Ovary (tissue), 9 donors: ENCODE data around the gene FLT3LG. TPM values are rescaled to one million over a fixed set of nuclear protein-coding genes. Genes with fewer than 3 reads are reported as not detected.
A peak's percentile ranks its signal among the peaks of the same experiment; 100 is the strongest.

ENCODE experiments used
- DNase-seq, 5 donors: peaks; one replicate each; pipeline ENCODE4 v3.0.0-alpha.2; 2019 to 2020
- H3K27ac ChIP-seq, 2 donors: fragments of 200-600 bp; one replicate each; pipeline versions ENCODE4 v1.5.1 to v1.8.0; 2019 to 2022
- H3K27me3 ChIP-seq: fragments of 200-600 bp; one replicate; pipeline ENCODE4 v1.8.0; 2022
- H3K36me3 ChIP-seq: fragments of 200-600 bp; sonication (generic); one replicate; pipeline ENCODE4 v1.5.1; 2019
- H3K4me1 ChIP-seq: one replicate; pipeline ENCODE4 v1.8.1; 2013; ENCODE audit warnings: mild to moderate bottlenecking, moderate library complexity; ENCODE audit not compliant: insufficient read depth
- H3K4me3 ChIP-seq: fragments of 200-600 bp; sonication (generic); one replicate; pipeline ENCODE4 v1.5.1; 2017
- H3K9me3 ChIP-seq, 2 donors: fragments of 200-600 bp in 1 of 2; sonication (generic) in 1 of 2; one replicate each; pipeline versions ENCODE4 v1.5.1 to v1.8.1; 2013 to 2019; ENCODE audit warnings: mild to moderate bottlenecking in 1 of 2, moderate library complexity in 1 of 2
- EP300 ChIP-seq: sonication (generic); formaldehyde crosslinking; IDR thresholded peaks from one replicate; pipeline ENCODE4 v1.6.1; 2017; ENCODE audit warnings: antibody characterized with exemption
- POLR2A ChIP-seq: fragments of 450-650 bp; IDR thresholded peaks from one replicate; pipeline ENCODE4 v1.6.1; 2017; ENCODE audit warnings: antibody characterized with exemption, mild to moderate bottlenecking, moderate library complexity
- WGBS, 3 donors: extraction: QIAGEN DNeasy Blood & Tissue Kit in 1 of 3; methylation state at CpG; one replicate each; pipeline versions ENCODE4 v1.1.5 to v1.1.7; 2013 to 2017; 5-methylcytosine and 5-hydroxymethylcytosine counted together
- intact Hi-C, 4 donors: fragments of 100-400 bp; cut with DNase I; formaldehyde crosslinking; loops; one replicate each; pipeline versions ENCODE4 v1.11.0 to v1.15.1; 2022 to 2023
- polyA plus RNA-seq, 2 donors: library from polyadenylated mRNA; stranded (reverse); fragments of 200-250 nt in 1 of 2; fragments of 350-450 nt in 1 of 2; fragmentation: Illumina TruSeq in 1 of 2; extraction: RNeasy Lipid Tissue Mini Kit (QIAGEN cat#74804) in 1 of 2; gene quantifications; one replicate each; pipeline ENCODE4 v1.2.3, GENCODE V29; 2013 to 2014
- total RNA-seq, 7 donors: library from RNA; depleted of rRNA in 2 of 7; stranded (reverse); fragments of >200 nt in 2 of 7; fragmentation: NEBNext Ultra II Directional in 3 of 7; extraction: Animal tissue kit (Norgen Biotek cat#: 25700) in 3 of 7; gene quantifications; one replicate each; pipeline versions ENCODE4 v1.1.0 to v1.2.4, GENCODE V29; 2016 to 2023
- TF ChIP-seq, protein P1 (sequence below), 3 donors: fragments of 450-650 bp in 2 of 3; fragments of 200-600 bp in 1 of 3; IDR thresholded peaks; one replicate each; pipeline versions ENCODE4 v1.5.1 to v1.8.0; 2016 to 2022; ENCODE audit warnings: antibody characterized with exemption in 3 of 3, mild to moderate bottlenecking in 1 of 3
- donor health status: DM: no; HTN: no; CAD: no; lungs with moderate emphysema.
- donor health status: DM: no; HTN: no; CAD: no.
- donor health status: Bipolar disorder and iron deficiency.
- donor health status: DM: yes; HTN: yes; CAD: no.
- donor health status: DM: no; HTN: no; CAD: no.
- donor health status: DM: yes; HTN: yes; CAD: no.

Gene FLT3LG
- total and polyA plus RNA-seq, 9 donors = 3.9 to 15.3 (median 12.2) TPM

DNA sequence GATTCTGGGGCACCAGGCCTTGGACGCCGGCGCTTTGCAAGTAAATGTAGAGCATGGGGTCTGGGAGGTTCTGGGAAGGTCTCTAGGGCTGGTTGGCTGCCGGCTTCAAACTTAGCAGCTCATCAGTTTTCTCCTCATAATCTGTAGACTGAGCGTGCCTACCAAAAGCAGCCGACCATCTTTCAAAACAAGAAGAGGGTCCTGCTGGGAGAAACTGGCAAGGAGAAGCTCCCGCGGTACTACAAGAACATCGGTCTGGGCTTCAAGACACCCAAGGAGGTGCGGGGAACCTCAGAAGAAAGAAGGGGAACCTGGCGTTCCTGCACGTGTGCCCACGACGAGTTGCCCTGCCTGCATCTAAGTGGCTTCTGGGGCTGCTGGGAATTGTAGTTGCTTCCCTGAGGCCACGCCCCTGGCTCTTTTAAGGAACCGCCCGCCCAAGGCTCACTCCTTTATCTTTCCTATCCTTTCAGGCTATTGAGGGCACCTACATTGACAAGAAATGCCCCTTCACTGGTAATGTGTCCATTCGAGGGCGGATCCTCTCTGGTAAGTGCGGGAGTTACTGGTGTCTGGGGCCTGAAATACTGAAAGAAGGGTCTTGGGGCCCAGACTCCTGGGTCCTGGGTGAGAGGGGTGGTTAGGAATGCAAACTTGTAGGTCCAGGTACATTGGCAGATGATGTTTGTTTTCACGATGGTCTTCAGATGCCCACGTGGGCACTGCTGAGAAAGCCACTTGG, 23.2 kb downstream of the FLT3LG start:
- intact Hi-C loops = loop anchor here in 1 of 4 donors (5.0 kb wide), 1 partner anchor 180 kb away; the partner anchor contains the start of gene PRMT1
- TF ChIP-seq EP300 = no peak
- TF ChIP-seq, protein P1, sequence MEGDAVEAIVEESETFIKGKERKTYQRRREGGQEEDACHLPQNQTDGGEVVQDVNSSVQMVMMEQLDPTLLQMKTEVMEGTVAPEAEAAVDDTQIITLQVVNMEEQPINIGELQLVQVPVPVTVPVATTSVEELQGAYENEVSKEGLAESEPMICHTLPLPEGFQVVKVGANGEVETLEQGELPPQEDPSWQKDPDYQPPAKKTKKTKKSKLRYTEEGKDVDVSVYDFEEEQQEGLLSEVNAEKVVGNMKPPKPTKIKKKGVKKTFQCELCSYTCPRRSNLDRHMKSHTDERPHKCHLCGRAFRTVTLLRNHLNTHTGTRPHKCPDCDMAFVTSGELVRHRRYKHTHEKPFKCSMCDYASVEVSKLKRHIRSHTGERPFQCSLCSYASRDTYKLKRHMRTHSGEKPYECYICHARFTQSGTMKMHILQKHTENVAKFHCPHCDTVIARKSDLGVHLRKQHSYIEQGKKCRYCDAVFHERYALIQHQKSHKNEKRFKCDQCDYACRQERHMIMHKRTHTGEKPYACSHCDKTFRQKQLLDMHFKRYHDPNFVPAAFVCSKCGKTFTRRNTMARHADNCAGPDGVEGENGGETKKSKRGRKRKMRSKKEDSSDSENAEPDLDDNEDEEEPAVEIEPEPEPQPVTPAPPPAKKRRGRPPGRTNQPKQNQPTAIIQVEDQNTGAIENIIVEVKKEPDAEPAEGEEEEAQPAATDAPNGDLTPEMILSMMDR (IDR thresholded peaks at IDR 0.05) = no peak
- TF ChIP-seq POLR2A = no peak
- peak in 1 of 5 donors; percentile 61 for DNase-seq
- H3K36me3 ChIP-seq = no peaks in the 10 kb centered on the region
- WGBS, 3 donors = 12 to 20% (median 14%) methylated on average over 22 of the region's 22 CpGs
- peak overlapping the region; percentile 72 for H3K4me3 ChIP-seq
- peak overlapping the region; percentile 87 to 89 for H3K27ac ChIP-seq
- peaks cover 8% of the 10 kb centered on the region for H3K4me1 ChIP-seq
- H3K27me3 ChIP-seq = no peaks in the 10 kb centered on the region
- H3K9me3 ChIP-seq = no peaks in the 10 kb centered on the region

DNA sequence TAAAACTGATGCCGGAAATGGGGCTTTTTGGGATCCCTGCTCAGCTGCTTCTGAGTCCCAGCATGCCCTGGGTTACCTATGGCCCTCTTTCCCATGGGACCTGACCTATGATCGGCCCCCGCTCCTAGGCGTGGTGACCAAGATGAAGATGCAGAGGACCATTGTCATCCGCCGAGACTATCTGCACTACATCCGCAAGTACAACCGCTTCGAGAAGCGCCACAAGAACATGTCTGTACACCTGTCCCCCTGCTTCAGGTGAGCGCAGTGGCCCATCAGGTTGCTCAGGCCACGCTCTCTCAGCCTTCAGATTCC, 23.7 kb downstream of the FLT3LG start:
- peaks cover 8% of the 10 kb centered on the region for H3K4me1 ChIP-seq
- 82 to 89% (median 83%) methylated on average over 12 of the region's 12 CpGs for WGBS, 3 donors
- TF ChIP-seq, protein P1 (IDR thresholded peaks at IDR 0.05) = no peak
- TF ChIP-seq EP300 (no peak), POLR2A (no peak)
- H3K36me3 ChIP-seq = no peaks in the 10 kb centered on the region
- no peak overlapping the region for H3K4me3 ChIP-seq
- H3K9me3 ChIP-seq = no peaks in the 10 kb centered on the region
- intact Hi-C loops = loop anchor here in 1 of 4 donors (5.0 kb wide), 1 partner anchor 180 kb away; the partner anchor contains the start of gene PRMT1
- DNase-seq = peak in 2 of 5 donors; percentile 37 to 54
- peak overlapping the region in 1 of 2 donors; percentile 56 for H3K27ac ChIP-seq
- H3K27me3 ChIP-seq = no peaks in the 10 kb centered on the region

DNA sequence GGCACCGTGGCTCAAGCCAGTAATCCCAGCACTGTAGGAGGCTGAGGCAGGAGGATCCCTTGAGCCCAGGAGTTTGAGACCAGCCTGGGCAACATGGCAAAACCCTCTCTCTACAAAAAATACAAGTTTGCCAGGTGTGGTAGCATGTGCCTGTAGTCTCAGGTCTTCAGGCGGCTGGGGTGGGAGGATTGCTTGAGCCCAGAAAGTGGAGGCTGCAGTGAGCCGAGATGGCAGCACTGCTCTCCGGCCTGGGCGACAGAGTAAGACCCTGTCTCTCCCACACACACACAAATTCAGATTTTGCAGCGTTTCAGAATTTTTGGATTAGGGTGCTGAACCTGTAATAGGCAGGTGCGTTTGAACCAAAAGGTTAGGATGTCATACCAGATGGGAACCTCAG, 24.5 kb downstream of the FLT3LG start:
- Histone ChIP-seq H3K4me1 (peaks cover 8% of the 10 kb centered on the region), H3K9me3 (no peaks in the 10 kb centered on the region), H3K27me3 (no peaks in the 10 kb centered on the region), H3K4me3 (no peak overlapping the region), H3K27ac (no peak overlapping the region), H3K36me3 (no peaks in the 10 kb centered on the region)
- intact Hi-C loops = loop anchor here in 1 of 4 donors (5.0 kb wide), 1 partner anchor 179 kb away; the partner anchor contains the start of gene PRMT1
- WGBS, 3 donors = 66 to 70% (median 70%) methylated on average over 7 of the region's 7 CpGs
- DNase-seq = no peak
- TF ChIP-seq POLR2A (no peak), EP300 (no peak)
- TF ChIP-seq, protein P1 (IDR thresholded peaks at IDR 0.05) = no peak

DNA sequence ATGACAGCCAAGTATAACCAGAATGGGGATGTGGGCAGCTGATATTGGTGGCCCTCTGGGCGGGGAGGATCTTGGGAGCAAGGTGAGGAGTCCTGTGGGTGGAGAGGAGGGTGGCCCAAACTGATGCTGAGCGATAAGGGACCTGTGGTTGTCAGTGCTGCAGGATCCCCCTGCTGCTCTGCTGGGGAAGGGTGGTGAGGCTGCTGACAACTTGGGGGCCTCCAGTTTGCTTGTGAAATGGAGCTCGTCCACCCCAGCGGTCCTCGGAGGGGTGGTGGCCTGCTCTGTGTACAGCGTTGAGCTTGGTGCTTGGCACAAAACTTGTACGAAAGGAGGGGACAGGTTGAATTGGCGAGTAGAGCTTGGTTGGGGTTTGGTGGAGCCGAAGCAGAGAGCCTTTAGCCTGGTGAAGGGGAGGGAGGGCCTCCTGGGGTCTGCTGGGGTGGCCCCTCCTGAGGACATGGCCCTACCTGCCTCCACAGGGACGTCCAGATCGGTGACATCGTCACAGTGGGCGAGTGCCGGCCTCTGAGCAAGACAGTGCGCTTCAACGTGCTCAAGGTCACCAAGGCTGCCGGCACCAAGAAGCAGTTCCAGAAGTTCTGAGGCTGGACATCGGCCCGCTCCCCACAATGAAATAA, 25.1 kb downstream of the FLT3LG start:
- DNase-seq = no peak
- intact Hi-C loops = loop anchor here in 1 of 4 donors (5.0 kb wide), 1 partner anchor 178 kb away; the partner anchor contains the start of gene PRMT1
- H3K27me3 ChIP-seq = no peaks in the 10 kb centered on the region
- no peak overlapping the region for H3K27ac ChIP-seq
- no peaks in the 10 kb centered on the region for H3K36me3 ChIP-seq
- no peak overlapping the region for H3K4me3 ChIP-seq
- H3K9me3 ChIP-seq = no peaks in the 10 kb centered on the region
- WGBS, 3 donors = 44 to 60% (median 45%) methylated on average over 19 of the region's 19 CpGs
- TF ChIP-seq POLR2A = no peak
- TF ChIP-seq, protein P1 (IDR thresholded peaks at IDR 0.05) = no peak
- no peak for TF ChIP-seq EP300
- peaks cover 8% of the 10 kb centered on the region for H3K4me1 ChIP-seq
